Common myeloid progenitor, CD34-positive (primary cell): ENCODE data around the gene GRIP2.
A peak's percentile ranks its signal among the peaks of the same experiment; 100 is the strongest.

Experiments
- CTCF ChIA-PET: fragments of 350-600 bp; sonication (Branson Sonifier 250); formaldehyde crosslinking; loops from one replicate; lab custom pipeline; 2021; ENCODE audit warnings: antibody characterized with exemption; lab: Charles Lee
- POLR2A ChIA-PET: fragments of 350-600 bp; sonication (Branson Sonifier 250); formaldehyde crosslinking; loops from one replicate; lab custom pipeline; 2021; ENCODE audit warnings: antibody characterized with exemption; lab: Charles Lee
- DNase-seq, 3 donors: peaks; one replicate each; pipeline versions ENCODE4 v3.0.0 to v3.0.0-alpha.2; 2013
- H3K27ac ChIP-seq, 2 experiments: 1 replicate in 1 of 2; 2 replicates in 1 of 2; pipeline ENCODE4 v1.7.0; 2013; ENCODE audit warnings: inconsistent platforms in 2 of 2, low read length in 2 of 2, mild to moderate bottlenecking in 2 of 2, low read depth in 1 of 2, moderate library complexity in 1 of 2; ENCODE audit not compliant: severe bottlenecking in 2 of 2, insufficient read depth in 1 of 2, poor library complexity in 1 of 2
- H3K27me3 ChIP-seq, 5 experiments: replicated peaks in 2 of 5; 1 replicate in 3 of 5; 2 replicates in 2 of 5; pipeline versions ENCODE4 v1.6.1 to v1.7.0; 2013; ENCODE audit warnings: low read length in 4 of 5, mild to moderate bottlenecking in 2 of 5, moderate library complexity in 2 of 5, inconsistent platforms in 1 of 5; ENCODE audit not compliant: insufficient read depth in 5 of 5, control insufficient read depth in 4 of 5
- H3K36me3 ChIP-seq, 4 experiments: 1 replicate in 2 of 4; 2 replicates in 2 of 4; pipeline versions ENCODE4 v1.6.1 to v1.7.0; 2013; ENCODE audit warnings: low read length in 3 of 4, control low read depth in 1 of 4, mild to moderate bottlenecking in 1 of 4; ENCODE audit not compliant: control insufficient read depth in 4 of 4, insufficient read depth in 4 of 4
- H3K4me1 ChIP-seq, 4 experiments: 1 replicate in 3 of 4; 2 replicates in 1 of 4; pipeline versions ENCODE4 v1.6.1 to v1.7.1; 2013; ENCODE audit warnings: low read length in 3 of 4, mild to moderate bottlenecking in 3 of 4, control low read depth in 1 of 4, inconsistent platforms in 1 of 4, moderate library complexity in 1 of 4; ENCODE audit not compliant: control insufficient read depth in 4 of 4, insufficient read depth in 4 of 4; ENCODE audit errors: control extremely low read depth in 1 of 4
- H3K4me3 ChIP-seq, 7 experiments: 1 replicate in 4 of 7; 2 replicates in 3 of 7; pipeline versions ENCODE4 v1.5.1 to v1.7.0; 2013; ENCODE audit warnings: mild to moderate bottlenecking in 7 of 7, low read length in 6 of 7, moderate library complexity in 6 of 7, inconsistent platforms in 2 of 7, low read depth in 2 of 7, control low read depth in 1 of 7; ENCODE audit not compliant: insufficient read depth in 4 of 7, control insufficient read depth in 1 of 7; ENCODE audit errors: extremely low read depth in 1 of 7
- H3K9me3 ChIP-seq, 5 experiments: 1 replicate in 4 of 5; 2 replicates in 1 of 5; pipeline versions ENCODE4 v1.6.1 to v1.7.1; 2013; ENCODE audit warnings: low read length in 4 of 5, mild to moderate bottlenecking in 2 of 5, inconsistent platforms in 1 of 5, low read depth in 1 of 5, moderate library complexity in 1 of 5; ENCODE audit not compliant: control insufficient read depth in 4 of 5, insufficient read depth in 2 of 5; ENCODE audit errors: control extremely low read depth in 1 of 5
- WGBS: methylation state at CpG from one replicate; pipeline ENCODE4 v1.1.5; 2013; ENCODE audit not compliant: insufficient coverage; 5-methylcytosine and 5-hydroxymethylcytosine counted together

Gene GRIP2

DNA sequence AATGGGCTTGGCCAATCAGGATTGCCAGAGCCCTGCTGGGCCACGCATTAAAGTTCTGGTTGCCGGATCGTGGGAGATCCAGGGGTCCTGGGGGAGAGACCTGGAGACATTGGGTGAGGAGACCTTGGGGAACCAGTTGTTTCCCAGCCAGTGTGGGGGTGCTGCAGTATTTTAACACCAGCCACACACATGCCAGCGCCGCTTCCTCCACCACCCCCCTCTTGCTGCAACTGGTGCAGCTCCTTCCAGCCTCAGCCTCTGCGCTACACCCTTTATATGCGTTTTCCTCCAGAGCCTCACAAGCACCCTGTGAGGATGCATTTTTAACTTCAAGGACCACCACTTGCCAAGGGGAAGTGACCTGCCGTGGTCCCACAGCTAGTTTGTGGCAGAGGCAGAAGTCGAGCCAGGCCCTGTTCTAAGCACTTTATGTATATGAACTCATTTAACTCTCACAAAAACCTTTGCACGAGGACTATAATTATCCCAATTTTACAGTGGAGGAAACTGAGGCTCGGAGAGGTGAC, 29.4 kb upstream of the GRIP2 start:
- H3K27ac ChIP-seq = no peak overlapping the region
- WGBS = 73% methylated on average over 7 of the region's 11 CpGs
- ChIA-PET CTCF (interaction anchor here (0.9 to 1.4 kb wide), 2 partner anchors 20 to 22 kb away, joined by 3 to 5 read pairs; no protein-coding TSS in a partner anchor), POLR2A (no interaction called here)
- H3K4me1 ChIP-seq = peaks cover 0 to 29% (median 5%) of the 10 kb centered on the region in 4 experiments
- no peak overlapping the region for H3K4me3 ChIP-seq
- H3K36me3 ChIP-seq = no peaks in the 10 kb centered on the region
- DNase-seq = peak in 2 of 3 donors; percentile 50 to 61
- peaks cover 0 to 64% (median 7%) of the 10 kb centered on the region in 5 experiments for H3K27me3 ChIP-seq
- peaks cover 0 to 3% (median 0%) of the 10 kb centered on the region in 5 experiments for H3K9me3 ChIP-seq

DNA sequence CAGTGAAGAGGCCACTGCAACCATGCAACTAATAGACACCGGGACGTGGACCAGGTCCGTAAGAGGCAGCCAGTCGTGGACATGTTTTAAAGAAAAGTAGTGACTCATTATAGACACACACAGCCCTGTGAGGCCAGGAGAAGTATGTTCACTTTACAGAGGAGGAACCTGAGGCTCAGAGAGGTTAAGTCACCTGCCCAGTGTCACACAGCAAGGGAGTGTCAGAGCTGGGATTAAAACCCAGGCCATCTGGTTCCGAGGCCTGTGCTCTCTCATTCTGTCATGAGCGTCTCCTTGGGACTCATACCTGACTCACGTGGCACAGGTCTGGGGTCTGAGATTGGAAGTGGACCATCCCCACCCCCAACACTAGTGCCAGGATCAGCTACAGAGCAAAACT, 28.1 kb upstream of the GRIP2 start:
- Histone ChIP-seq H3K36me3 (no peaks in the 10 kb centered on the region), H3K4me3 (no peak overlapping the region), H3K27ac (no peak overlapping the region), H3K4me1 (peaks cover 0 to 29% (median 5%) of the 10 kb centered on the region in 4 experiments), H3K27me3 (peaks cover 0 to 64% (median 10%) of the 10 kb centered on the region in 5 experiments), H3K9me3 (peaks cover 0 to 3% (median 0%) of the 10 kb centered on the region in 5 experiments)
- CTCF ChIA-PET = no interaction called here
- no peak for DNase-seq
- 100% methylated on average over 7 of the region's 7 CpGs for WGBS
- POLR2A ChIA-PET = no interaction called here

DNA sequence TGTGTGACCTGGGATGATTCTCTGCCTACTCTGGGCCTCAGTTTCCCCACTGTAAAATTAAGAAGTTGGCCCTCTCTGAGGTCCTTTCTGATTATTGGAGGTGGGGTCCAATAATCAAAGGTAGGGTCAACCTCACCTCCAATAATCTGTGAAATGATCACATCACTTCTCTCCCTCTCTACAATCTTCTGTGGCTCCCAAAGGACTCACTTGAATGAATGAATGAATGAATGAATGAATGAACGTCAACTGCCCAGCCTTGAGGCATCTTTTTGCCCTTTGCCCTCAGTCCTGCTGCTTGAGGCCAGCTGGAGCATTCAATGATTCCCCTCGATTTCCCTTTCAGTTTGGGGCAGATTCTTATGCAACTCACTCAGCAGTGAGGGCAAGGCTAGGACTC, 26.7 kb upstream of the GRIP2 start:
- Histone ChIP-seq H3K36me3 (no peaks in the 10 kb centered on the region), H3K4me1 (peaks cover 0 to 31% (median 5%) of the 10 kb centered on the region in 4 experiments), H3K9me3 (peaks cover 0 to 3% (median 0%) of the 10 kb centered on the region in 5 experiments), H3K4me3 (no peak overlapping the region), H3K27ac (no peak overlapping the region), H3K27me3 (peaks cover 0 to 68% (median 10%) of the 10 kb centered on the region in 5 experiments)
- WGBS = 100% methylated on average over 2 of the region's 2 CpGs
- DNase-seq = no peak
- ChIA-PET POLR2A (no interaction called here), CTCF (interaction anchor here (0.9 to 1.6 kb wide), 4 partner anchors 10 to 45 kb away, joined by 3 to 4 read pairs (median 4); no protein-coding TSS in a partner anchor)

DNA sequence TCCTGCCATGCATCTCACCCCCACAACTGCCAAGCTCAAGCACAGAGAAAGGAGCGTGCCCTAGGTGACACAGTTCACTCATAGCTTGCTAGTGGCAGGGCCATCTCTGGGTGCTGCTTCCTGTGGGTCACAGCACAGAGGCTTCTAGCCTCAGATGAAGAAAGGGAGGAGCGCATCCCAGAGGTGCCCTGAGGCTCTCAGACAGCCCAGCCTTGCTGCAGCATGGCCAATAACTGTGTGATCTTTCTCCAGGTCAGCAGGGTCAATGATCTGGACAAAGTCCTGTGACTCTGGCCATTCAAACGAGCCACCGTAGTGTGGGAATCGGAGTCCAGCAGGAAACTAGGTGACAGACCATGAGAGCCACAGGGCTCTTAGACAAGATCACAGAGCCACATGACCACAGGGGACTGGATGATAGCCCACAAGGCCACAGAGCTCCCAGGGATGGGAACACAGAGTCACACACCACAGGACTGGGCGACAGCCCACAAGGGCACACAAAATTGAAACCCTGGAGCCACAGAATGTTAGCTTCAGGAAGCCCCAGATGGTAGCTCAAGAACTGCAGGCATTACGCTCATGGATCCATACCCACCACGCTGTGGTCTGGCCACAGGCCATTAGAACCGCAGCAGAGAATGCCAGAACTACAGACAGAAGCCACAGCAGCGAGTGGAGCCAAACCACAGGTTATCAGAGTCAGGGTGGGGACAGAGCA, 25.9 kb upstream of the GRIP2 start:
- CTCF ChIA-PET = interaction anchor here (0.9 to 1.6 kb wide), 7 partner anchors 10 to 53 kb away, joined by 3 to 4 read pairs (median 3); no protein-coding TSS in a partner anchor
- no peaks in the 10 kb centered on the region for H3K36me3 ChIP-seq
- H3K9me3 ChIP-seq = no peaks in the 10 kb centered on the region
- H3K4me3 ChIP-seq = no peak overlapping the region
- peaks cover 0 to 31% (median 5%) of the 10 kb centered on the region in 4 experiments for H3K4me1 ChIP-seq
- POLR2A ChIA-PET = interaction anchor here (0.6 kb wide), 1 partner anchor 13 kb away, joined by 3 read pairs; no protein-coding TSS in a partner anchor
- H3K27ac ChIP-seq = no peak overlapping the region
- 22% methylated on average over 10 of the region's 10 CpGs for WGBS
- peaks cover 0 to 68% (median 10%) of the 10 kb centered on the region in 5 experiments for H3K27me3 ChIP-seq
- peak; percentile 83 to 93 (median 90) for DNase-seq

DNA sequence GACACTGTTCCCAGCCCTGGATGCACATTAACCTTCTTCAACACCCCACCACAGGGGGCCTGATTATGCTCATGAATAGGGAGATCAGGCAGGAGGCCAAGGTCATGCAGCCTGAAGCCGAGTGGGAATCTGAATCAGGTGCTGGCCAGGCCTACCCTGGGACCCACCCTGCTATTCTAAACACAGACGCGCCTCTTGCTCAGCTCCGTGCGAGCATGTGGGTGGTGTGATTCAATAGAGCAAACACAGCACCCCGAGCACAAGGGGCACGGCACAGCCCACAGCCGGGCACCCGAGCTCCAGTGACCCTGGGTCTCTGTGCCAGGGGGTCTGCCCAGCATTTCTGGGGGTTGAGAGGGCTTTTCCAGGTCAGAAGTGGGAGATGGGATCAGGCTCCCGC, 24.6 kb upstream of the GRIP2 start:
- Histone ChIP-seq H3K9me3 (no peaks in the 10 kb centered on the region), H3K27ac (no peak overlapping the region), H3K4me1 (peaks cover 0 to 21% (median 3%) of the 10 kb centered on the region in 4 experiments), H3K36me3 (no peaks in the 10 kb centered on the region), H3K4me3 (no peak overlapping the region), H3K27me3 (peaks cover 0 to 78% (median 10%) of the 10 kb centered on the region in 5 experiments)
- ChIA-PET CTCF (interaction anchor here (0.8 to 1.5 kb wide), 3 partner anchors 16 to 434 kb away, joined by 3 to 4 read pairs (median 3); no protein-coding TSS in a partner anchor), POLR2A (interaction anchor here (0.6 kb wide), 1 partner anchor 1366 kb away, joined by 5 read pairs; no protein-coding TSS in a partner anchor)
- 96% methylated on average over 5 of the region's 10 CpGs for WGBS
- no peak for DNase-seq

DNA sequence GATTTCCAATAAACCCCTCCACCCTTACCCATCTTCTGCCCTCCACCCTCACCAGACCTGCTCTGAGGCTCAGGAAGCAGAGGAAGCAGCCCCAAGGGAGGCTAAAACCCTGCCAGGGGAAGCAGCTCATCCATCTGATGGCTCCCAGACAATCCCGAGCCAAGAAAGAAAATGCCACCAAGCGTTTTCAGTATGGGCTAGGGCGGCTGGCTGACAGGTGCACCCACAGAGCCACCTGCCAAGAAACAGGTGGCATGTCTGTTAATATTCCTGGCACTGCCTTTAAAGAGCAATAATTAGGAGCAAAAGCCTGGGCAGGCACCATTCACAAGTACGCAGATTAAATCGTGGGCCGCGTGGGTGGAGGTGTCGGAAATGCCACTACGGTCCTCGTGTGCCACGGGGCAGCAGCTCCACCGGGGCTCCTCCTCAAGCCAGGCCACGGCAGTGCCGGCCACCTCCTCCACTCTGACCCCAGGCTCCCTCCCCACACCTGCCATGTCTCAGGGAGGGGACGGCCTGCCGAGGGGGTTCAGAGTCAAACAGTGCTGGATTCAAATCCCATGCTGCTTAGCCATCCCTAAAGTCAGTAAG, 23.9 kb upstream of the GRIP2 start:
- Histone ChIP-seq H3K27me3 (peaks cover 0 to 82% (median 10%) of the 10 kb centered on the region in 5 experiments), H3K36me3 (no peaks in the 10 kb centered on the region), H3K27ac (no peak overlapping the region), H3K4me1 (peaks cover 0 to 14% (median 3%) of the 10 kb centered on the region in 4 experiments), H3K4me3 (no peak overlapping the region), H3K9me3 (no peaks in the 10 kb centered on the region)
- WGBS = 83% methylated on average over 16 of the region's 16 CpGs
- ChIA-PET POLR2A (no interaction called here), CTCF (interaction anchor here (0.9 to 1.4 kb wide), 2 partner anchors 14 to 42 kb away, joined by 3 read pairs; no protein-coding TSS in a partner anchor)
- DNase-seq = no peak
